Ovary (tissue), 3 donors: ENCODE data around the gene TAOK1.

ENCODE experiments used
- CTCF ChIP-seq, 3 donors: fragments of 450-650 bp in 2 of 3; fragments of 200-600 bp in 1 of 3; IDR thresholded peaks; one replicate each; pipeline versions ENCODE4 v1.5.1 to v1.8.0; 2016 to 2022; ENCODE audit warnings: antibody characterized with exemption in 3 of 3, mild to moderate bottlenecking in 1 of 3
- EP300 ChIP-seq: sonication (generic); formaldehyde crosslinking; IDR thresholded peaks from one replicate; pipeline ENCODE4 v1.6.1; 2017; ENCODE audit warnings: antibody characterized with exemption
- POLR2A ChIP-seq: fragments of 450-650 bp; IDR thresholded peaks from one replicate; pipeline ENCODE4 v1.6.1; 2017; ENCODE audit warnings: antibody characterized with exemption, mild to moderate bottlenecking, moderate library complexity
- donor health status: DM: no; HTN: no; CAD: no.

DNA sequence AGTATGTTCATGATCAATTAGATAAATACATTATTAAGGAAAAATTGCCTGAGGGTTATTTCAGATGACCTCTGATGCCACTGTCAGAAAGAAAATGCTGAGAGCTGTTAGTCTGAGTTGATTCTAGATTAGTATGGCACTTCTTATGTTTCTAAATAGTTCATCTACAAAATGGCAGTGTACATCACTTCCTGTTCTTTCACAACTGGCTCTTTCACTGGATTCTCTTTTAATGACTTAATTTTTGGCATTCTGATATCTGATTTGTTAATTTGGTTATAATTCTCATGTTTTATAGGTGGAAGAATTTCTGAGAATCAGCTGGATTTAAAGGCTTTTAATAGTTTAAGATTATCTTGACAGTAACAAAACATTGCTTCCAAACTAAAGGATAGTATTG lies 3.3 kb downstream of the TAOK1 start:
- TF ChIP-seq CTCF (IDR thresholded peaks at IDR 0.05) = no peak
- TF ChIP-seq EP300 = no peak
- no peak for TF ChIP-seq POLR2A
